Measurements from ENCODE around the gene CLDN15. TPM values are rescaled to one million over a fixed set of nuclear protein-coding genes. Genes with fewer than 3 reads are reported as not detected.

CLDN15 gene
- total and polyA plus RNA-seq, 2 donors from 2014 or later, result 11.9 to 13.3 TPM

DNA sequence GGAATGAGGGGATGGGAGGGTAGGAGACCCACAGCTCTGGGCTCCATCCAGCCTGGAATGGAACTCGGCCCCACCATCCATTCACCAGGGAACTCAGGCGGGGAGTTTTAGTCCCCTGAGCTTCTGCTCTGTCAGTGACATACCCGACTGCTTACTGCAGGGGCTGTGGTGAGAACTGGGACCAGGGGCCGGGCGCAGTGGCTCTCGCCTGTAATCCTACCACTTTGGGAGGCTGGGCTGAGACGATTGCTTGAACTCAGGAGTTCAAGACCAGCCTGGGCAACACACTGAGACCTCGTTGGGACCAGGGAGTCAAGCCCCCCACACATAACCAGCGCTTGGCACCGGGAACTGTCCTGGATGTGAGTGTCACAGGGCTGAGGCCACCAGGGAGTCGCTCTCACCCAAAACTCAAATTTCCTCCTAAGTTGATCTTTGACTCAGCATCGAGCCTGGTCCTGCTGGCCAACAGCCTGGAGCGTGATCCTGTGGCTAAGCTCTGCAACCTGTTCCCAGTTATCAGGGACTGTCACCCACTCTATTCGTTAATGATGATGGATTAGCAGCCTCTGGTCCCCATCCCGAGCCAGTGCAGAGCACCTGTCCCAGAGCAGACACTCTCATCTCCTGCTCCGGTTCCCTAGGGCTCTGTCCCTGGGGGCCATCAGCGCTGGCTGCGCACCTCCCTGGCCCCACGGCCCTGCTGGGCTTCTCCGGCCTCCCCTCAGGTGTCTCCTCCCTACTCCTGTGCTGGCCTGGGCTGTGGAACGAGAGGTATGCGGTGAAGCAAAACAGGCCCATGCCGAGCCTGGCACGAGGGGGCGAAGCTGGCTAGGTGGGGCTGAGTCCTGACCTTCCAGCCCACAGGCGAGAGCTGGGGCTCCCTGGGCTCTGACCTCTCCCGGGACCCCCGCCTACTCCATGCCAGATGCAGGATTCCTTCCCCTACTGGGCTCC lies 902 bp upstream of the CLDN15 start:
- no peak overlapping the region for H3K4me3 ChIP-seq (ENCODE audit: low read length in 3 of 3)
- H3K27ac ChIP-seq (ENCODE audit: low read depth in 2 of 2, low read length in 2 of 2), result peak overlapping the region; percentile 43 to 80
- no peaks in the 10 kb centered on the region for H3K27me3 ChIP-seq (ENCODE audit: control insufficient read depth, insufficient read depth, low read length)
- no peaks in the 10 kb centered on the region for H3K9me3 ChIP-seq (ENCODE audit: control insufficient read depth in 2 of 3, insufficient read depth in 1 of 3, low read length in 3 of 3)
- intact Hi-C loops (cut with DNase I), result no loop called here
- peaks cover 0 to 18% (median 1%) of the 10 kb centered on the region in 3 donors for H3K4me1 ChIP-seq (ENCODE audit: control insufficient read depth in 2 of 3, insufficient read depth in 2 of 3, low read depth in 1 of 3, low read length in 3 of 3)
- peak overlapping the region in 1 of 3 donors; percentile 60 for H3K9ac ChIP-seq (ENCODE audit: low read length in 3 of 3)
- peaks cover 0 to 11% (median 0%) of the 10 kb centered on the region in 3 donors for H3K36me3 ChIP-seq (ENCODE audit: control insufficient read depth in 2 of 3, insufficient read depth in 3 of 3, low read length in 3 of 3)
- FAIRE-seq (no peak), DNase-seq (peak in 1 of 5 donors; percentile 78)
- TF ChIP-seq, protein P1, sequence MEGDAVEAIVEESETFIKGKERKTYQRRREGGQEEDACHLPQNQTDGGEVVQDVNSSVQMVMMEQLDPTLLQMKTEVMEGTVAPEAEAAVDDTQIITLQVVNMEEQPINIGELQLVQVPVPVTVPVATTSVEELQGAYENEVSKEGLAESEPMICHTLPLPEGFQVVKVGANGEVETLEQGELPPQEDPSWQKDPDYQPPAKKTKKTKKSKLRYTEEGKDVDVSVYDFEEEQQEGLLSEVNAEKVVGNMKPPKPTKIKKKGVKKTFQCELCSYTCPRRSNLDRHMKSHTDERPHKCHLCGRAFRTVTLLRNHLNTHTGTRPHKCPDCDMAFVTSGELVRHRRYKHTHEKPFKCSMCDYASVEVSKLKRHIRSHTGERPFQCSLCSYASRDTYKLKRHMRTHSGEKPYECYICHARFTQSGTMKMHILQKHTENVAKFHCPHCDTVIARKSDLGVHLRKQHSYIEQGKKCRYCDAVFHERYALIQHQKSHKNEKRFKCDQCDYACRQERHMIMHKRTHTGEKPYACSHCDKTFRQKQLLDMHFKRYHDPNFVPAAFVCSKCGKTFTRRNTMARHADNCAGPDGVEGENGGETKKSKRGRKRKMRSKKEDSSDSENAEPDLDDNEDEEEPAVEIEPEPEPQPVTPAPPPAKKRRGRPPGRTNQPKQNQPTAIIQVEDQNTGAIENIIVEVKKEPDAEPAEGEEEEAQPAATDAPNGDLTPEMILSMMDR (IDR thresholded peaks at IDR 0.05; ENCODE audit: borderline replicate concordance, extremely low read depth, insufficient read depth), result no peak

DNA sequence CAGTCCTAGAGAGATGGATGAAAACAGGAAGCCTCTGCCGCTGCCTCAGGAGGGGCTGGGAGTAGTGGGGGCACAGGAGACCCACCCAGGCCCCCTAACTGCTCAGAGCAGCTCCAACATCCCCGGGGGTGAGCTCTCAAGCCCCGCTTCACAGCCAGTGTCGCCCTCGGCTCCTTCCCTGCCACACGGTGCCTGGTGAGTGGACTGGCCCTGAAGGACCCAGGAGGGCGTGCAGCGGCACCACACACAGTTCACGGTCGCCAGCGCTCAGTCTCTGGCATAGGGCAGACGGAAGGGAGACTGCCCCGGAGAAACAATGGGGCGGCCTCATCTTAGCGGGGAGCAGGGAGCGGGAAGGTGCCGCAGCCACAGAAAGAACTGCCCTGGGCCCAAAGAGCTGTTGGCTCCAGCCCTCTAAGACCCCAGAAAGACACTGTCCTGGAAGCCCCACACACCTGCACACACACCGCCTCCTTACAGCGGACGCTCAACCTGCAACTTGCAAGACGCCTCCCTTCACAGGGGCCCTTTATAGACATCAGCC lies 1.2 kb downstream of the CLDN15 start:
- Histone ChIP-seq H3K4me3 (ENCODE audit: low read length in 3 of 3) (no peak overlapping the region), H3K27ac (ENCODE audit: low read depth in 2 of 2, low read length in 2 of 2) (no peak overlapping the region), H3K9me3 (ENCODE audit: control insufficient read depth in 2 of 3, insufficient read depth in 1 of 3, low read length in 3 of 3) (no peaks in the 10 kb centered on the region), H3K27me3 (ENCODE audit: control insufficient read depth, insufficient read depth, low read length) (no peaks in the 10 kb centered on the region), H3K36me3 (ENCODE audit: control insufficient read depth in 2 of 3, insufficient read depth in 3 of 3, low read length in 3 of 3) (peaks cover 0 to 11% (median 0%) of the 10 kb centered on the region in 3 donors), H3K9ac (ENCODE audit: low read length in 3 of 3) (no peak overlapping the region), H3K4me1 (ENCODE audit: control insufficient read depth in 2 of 3, insufficient read depth in 2 of 3, low read depth in 1 of 3, low read length in 3 of 3) (peaks cover 0 to 21% (median 6%) of the 10 kb centered on the region in 3 donors)
- no peak for DNase-seq
- intact Hi-C loops (cut with DNase I), result no loop called here
- FAIRE-seq, result no peak
- TF ChIP-seq, protein P1 (IDR thresholded peaks at IDR 0.05; ENCODE audit: borderline replicate concordance, extremely low read depth, insufficient read depth), result no peak

DNA sequence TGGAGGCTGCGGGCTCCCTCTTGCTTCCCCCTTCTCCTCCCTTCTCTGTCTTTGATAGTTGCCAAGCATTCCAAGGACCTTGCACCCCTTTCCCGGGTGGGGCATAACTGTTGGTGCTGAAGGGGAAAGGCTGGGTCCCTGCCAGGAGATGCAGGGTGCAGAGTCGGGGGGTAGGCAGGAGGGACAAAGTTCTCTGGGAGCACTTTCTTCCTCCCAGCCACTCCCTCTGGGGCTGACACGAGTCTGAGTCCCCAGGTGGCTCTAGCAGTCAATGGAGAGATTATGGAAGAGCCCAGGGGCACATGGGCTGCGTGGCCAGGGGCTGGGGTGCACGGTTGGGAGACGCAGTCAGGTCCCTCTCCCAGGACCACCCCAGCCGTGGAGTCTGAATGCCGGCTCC lies 2.1 kb downstream of the CLDN15 start:
- Histone ChIP-seq H3K9ac (ENCODE audit: low read length in 3 of 3) (no peak overlapping the region), H3K27ac (ENCODE audit: low read depth in 2 of 2, low read length in 2 of 2) (no peak overlapping the region), H3K36me3 (ENCODE audit: control insufficient read depth in 2 of 3, insufficient read depth in 3 of 3, low read length in 3 of 3) (peaks cover 0 to 9% (median 0%) of the 10 kb centered on the region in 3 donors), H3K9me3 (ENCODE audit: control insufficient read depth in 2 of 3, insufficient read depth in 1 of 3, low read length in 3 of 3) (no peaks in the 10 kb centered on the region), H3K4me1 (ENCODE audit: control insufficient read depth in 2 of 3, insufficient read depth in 2 of 3, low read depth in 1 of 3, low read length in 3 of 3) (peaks cover 0 to 19% (median 6%) of the 10 kb centered on the region in 3 donors), H3K4me3 (ENCODE audit: low read length in 3 of 3) (no peak overlapping the region), H3K27me3 (ENCODE audit: control insufficient read depth, insufficient read depth, low read length) (no peaks in the 10 kb centered on the region)
- no peak for FAIRE-seq
- no peak for DNase-seq
- TF ChIP-seq, protein P1 (IDR thresholded peaks at IDR 0.05; ENCODE audit: borderline replicate concordance, extremely low read depth, insufficient read depth), result no peak
- intact Hi-C loops (cut with DNase I), result no loop called here
